ENCODE results near the gene CYTL1. TPM values are rescaled to one million over a fixed set of nuclear protein-coding genes. Genes with fewer than 3 reads are reported as not detected.
"Not testable (repeated sequence)": the region's sequence is repeated elsewhere in the genome, so short reads cannot be mapped to it uniquely, and the experiment has no call there.

Gene CYTL1
- total RNA-seq, 1 donor from 2014 or later: 10.7 TPM

GRCh38 chr4:5001641-5002040 lies 17.6 kb downstream of the CYTL1 start:
- DNase-seq (ENCODE audit: low spot score): not testable (repeated sequence)

- DNase-seq (ENCODE audit: low spot score): not testable (repeated sequence)
Measured at GRCh38 chr4:4996935-4997334, 22.3 kb downstream of the CYTL1 start.

- peak; percentile 64 for DNase-seq (ENCODE audit: low spot score)
Measured at GRCh38 chr4:4995908-4996265, 23.4 kb downstream of the CYTL1 start.

- DNase-seq (ENCODE audit: low spot score): peak; percentile 75
Measured at GRCh38 chr4:4995103-4995907, 24.0 kb downstream of the CYTL1 start.

- DNase-seq (ENCODE audit: low spot score): no peak
Measured at GRCh38 chr4:4994312-4995097, 24.8 kb downstream of the CYTL1 start.

- DNase-seq (ENCODE audit: low spot score): no peak
Measured at GRCh38 chr4:4992833-4993232, 26.4 kb downstream of the CYTL1 start.

GRCh38 chr4:4991541-4992099 lies 27.6 kb downstream of the CYTL1 start:
- no peak for DNase-seq (ENCODE audit: low spot score)

GRCh38 chr4:4990857-4991540 lies 28.3 kb downstream of the CYTL1 start:
- DNase-seq (ENCODE audit: low spot score): peak; percentile 84

- DNase-seq (ENCODE audit: low spot score): no peak
Measured at GRCh38 chr4:4990329-4990728, 28.9 kb downstream of the CYTL1 start.

GRCh38 chr4:4989083-4989622 lies 30.1 kb downstream of the CYTL1 start:
- no peak for DNase-seq (ENCODE audit: low spot score)

GRCh38 chr4:4987656-4988055 lies 31.6 kb downstream of the CYTL1 start:
- DNase-seq (ENCODE audit: low spot score): no peak

- DNase-seq (ENCODE audit: low spot score): no peak
Measured at GRCh38 chr4:4986841-4987240, 32.4 kb downstream of the CYTL1 start.

- DNase-seq (ENCODE audit: low spot score): no peak
Measured at GRCh38 chr4:4985844-4986243, 33.4 kb downstream of the CYTL1 start.

- no peak for DNase-seq (ENCODE audit: low spot score)
Measured at GRCh38 chr4:4985036-4985435, 34.2 kb downstream of the CYTL1 start.

GRCh38 chr4:4984186-4984585 lies 35.1 kb downstream of the CYTL1 start:
- no peak for DNase-seq (ENCODE audit: low spot score)

GRCh38 chr4:4981827-4982226 lies 37.4 kb downstream of the CYTL1 start:
- no peak for DNase-seq (ENCODE audit: low spot score)

- DNase-seq (ENCODE audit: low spot score): no peak
Measured at GRCh38 chr4:4981427-4981826, 37.8 kb downstream of the CYTL1 start.

- no peak for DNase-seq (ENCODE audit: low spot score)
Measured at GRCh38 chr4:4980621-4981230, 38.5 kb downstream of the CYTL1 start.

- DNase-seq (ENCODE audit: low spot score): no peak
Measured at GRCh38 chr4:4979971-4980370, 39.3 kb downstream of the CYTL1 start.

GRCh38 chr4:4974727-4975126 lies 44.5 kb downstream of the CYTL1 start:
- DNase-seq (ENCODE audit: low spot score): no peak

GRCh38 chr4:4971796-4972195 lies 47.5 kb downstream of the CYTL1 start:
- DNase-seq (ENCODE audit: low spot score): no peak

Measured in mucosa of gallbladder (tissue), 1 donor.